Left lobe of liver (tissue), 2 donors: ENCODE measurements around the gene SPATA20. TPM values are rescaled to one million over a fixed set of nuclear protein-coding genes. Genes with fewer than 3 reads are reported as not detected.

ENCODE experiments used
- ATAC-seq: fragments of 200-7000 bp; cut with Tn5 transposase; one replicate; pipeline ENCODE4 v1.9.1; 2020; ENCODE audit warnings: mild to moderate bottlenecking, moderate library complexity
- DNase-seq: peaks from one replicate; pipeline ENCODE4 v3.0.0-alpha.2; 2020; ENCODE audit warnings: low spot score
- total RNA-seq: library from RNA; stranded (reverse); gene quantifications from one replicate; pipeline ENCODE4 v1.2.1, GENCODE V29; 2021
- donor health status: DM: no; HTN: no; CAD: no; lungs with moderate emphysema.
- donor health status: DM: no; HTN: yes; CAD: no.

SPATA20 gene
- total RNA-seq, 1 donor from 2014 or later: 40.6 TPM

- no peak for ATAC-seq
- no peak for DNase-seq
Measured at GRCh38 chr17:50557630-50558029, 10.7 kb downstream of the SPATA20 start.

GRCh38 chr17:50558091-50558490 lies 11.1 kb downstream of the SPATA20 start:
- DNase-seq: no peak
- no peak for ATAC-seq

- ATAC-seq: no peak
- no peak for DNase-seq
Measured at GRCh38 chr17:50558581-50558940, 11.6 kb downstream of the SPATA20 start.

GRCh38 chr17:50558941-50559614 lies 12.1 kb downstream of the SPATA20 start:
- no peak for DNase-seq
- no peak for ATAC-seq

GRCh38 chr17:50559674-50560184 lies 12.8 kb downstream of the SPATA20 start:
- DNase-seq (peak; percentile 50), ATAC-seq (peak; percentile 47)

GRCh38 chr17:50560185-50560824 lies 13.3 kb downstream of the SPATA20 start, which contains the start of gene CACNA1G:
Gene CACNA1G, plus strand, starts transcription at chr17:50560715. Its CDS starts 745 bp downstream, at chr17:50561460.
- peak; percentile 83 for DNase-seq
- ATAC-seq: peak; percentile 85

- no peak for ATAC-seq
Measured at GRCh38 chr17:50560931-50561745, 14.2 kb downstream of the SPATA20 start.

GRCh38 chr17:50561746-50562141 lies 14.8 kb downstream of the SPATA20 start:
- no peak for ATAC-seq
- DNase-seq: no peak

More at GRCh38 chr17:50560931-50561745, 14.2 kb downstream of the SPATA20 start:
- DNase-seq: no peak

- no peak for DNase-seq
- ATAC-seq: no peak
Measured at GRCh38 chr17:50562242-50563091, 15.5 kb downstream of the SPATA20 start.

GRCh38 chr17:50563092-50563511 lies 16.1 kb downstream of the SPATA20 start:
- ATAC-seq (no peak), DNase-seq (no peak)

- no peak for ATAC-seq
- no peak for DNase-seq
Measured at GRCh38 chr17:50564916-50565315, 17.9 kb downstream of the SPATA20 start.

GRCh38 chr17:50565402-50566350 lies 18.7 kb downstream of the SPATA20 start:
- no peak for ATAC-seq
- DNase-seq: no peak

GRCh38 chr17:50566886-50567285 lies 19.9 kb downstream of the SPATA20 start:
- DNase-seq: no peak
- no peak for ATAC-seq

GRCh38 chr17:50568659-50569058 lies 21.7 kb downstream of the SPATA20 start:
- DNase-seq: no peak

GRCh38 chr17:50569592-50569991 lies 22.6 kb downstream of the SPATA20 start:
- DNase-seq: no peak
- ATAC-seq: no peak

More at GRCh38 chr17:50568659-50569058, 21.7 kb downstream of the SPATA20 start:
- ATAC-seq: no peak

- ATAC-seq (no peak), DNase-seq (no peak)
Measured at GRCh38 chr17:50570032-50570431, 23.1 kb downstream of the SPATA20 start.

GRCh38 chr17:50570528-50570927 lies 23.6 kb downstream of the SPATA20 start:
- DNase-seq: no peak

GRCh38 chr17:50571681-50572080 lies 24.7 kb downstream of the SPATA20 start:
- DNase-seq (no peak), ATAC-seq (no peak)

More at GRCh38 chr17:50570528-50570927, 23.6 kb downstream of the SPATA20 start:
- no peak for ATAC-seq

GRCh38 chr17:50572541-50572940 lies 25.6 kb downstream of the SPATA20 start:
- DNase-seq (no peak), ATAC-seq (no peak)
